AG04450 (cell line): ENCODE data around the gene SWT1. TPM values are rescaled to one million over a fixed set of nuclear protein-coding genes. Genes with fewer than 3 reads are reported as not detected.

Experiments
- CTCF ChIA-PET: fragments of 300-600, 350-600 bp; formaldehyde crosslinking; extraction: SDS; loops from one replicate; lab custom pipeline; 2022; ENCODE audit warnings: antibody characterized with exemption, inconsistent platforms; lab: Charles Lee
- POLR2A ChIA-PET: fragments of 350-600 bp; formaldehyde crosslinking; extraction: SDS; loops from one replicate; lab custom pipeline; 2021; ENCODE audit warnings: antibody characterized with exemption, inconsistent platforms; lab: Yijun Ruan, JAX
- DNase-seq: peaks from one replicate; pipeline ENCODE4 v3.0.0-alpha.2; 2011; ENCODE audit warnings: low read depth, low spot score
- H3K27ac ChIP-seq: one replicate; pipeline ENCODE4 v1.5.1; 2012; ENCODE audit warnings: low read depth, low read length, control low read depth
- H3K27me3 ChIP-seq: one replicate; pipeline ENCODE4 v1.6.0; 2012; ENCODE audit warnings: low read length; ENCODE audit not compliant: control insufficient read depth, insufficient read depth
- H3K4me3 ChIP-seq: 2 replicates; pipeline ENCODE4 v1.5.1; 2011; ENCODE audit warnings: mild to moderate bottlenecking, low read depth, low read length, control low read depth
- H3K9me3 ChIP-seq: 2 replicates; pipeline ENCODE4 v1.5.1; 2012; ENCODE audit warnings: low read length; ENCODE audit not compliant: control insufficient read depth, insufficient read depth
- CTCF ChIP-seq: IDR thresholded peaks from 2 replicates; pipeline ENCODE4 v1.5.1; 2011; ENCODE audit warnings: low read depth, low read length, control low read depth, inconsistent platforms
- polyA plus RNA-seq: library from polyadenylated mRNA; depleted of rRNA; stranded (reverse); fragments of >200 nt; gene quantifications from 2 replicates; pipeline ENCODE4 v1.2.3, GENCODE V29; 2011

SWT1 gene
- polyA plus RNA-seq, 1 experiment = 3.6 TPM

- ChIA-PET CTCF (interaction anchor here (0.7 to 6.4 kb wide), 3 partner anchors 14 to 192 kb away, joined by 5 to 68 read pairs (median 9); no protein-coding TSS in a partner anchor), POLR2A (interaction anchor here (0.5 kb wide), 1 partner anchor 1096 kb away, joined by 3 read pairs; no protein-coding TSS in a partner anchor)
- Histone ChIP-seq H3K4me3 (peak overlapping the region; percentile 76), H3K27ac (peak overlapping the region; percentile 97), H3K9me3 (no peaks in the 10 kb centered on the region; the same call in 1 of the 2 replicates), H3K27me3 (no peaks in the 10 kb centered on the region)
- no peak for TF ChIP-seq CTCF
- no peak for DNase-seq
Observed at GRCh38 chr1:185156288-185156853, 596 bp upstream of the SWT1 start.

- Histone ChIP-seq H3K27ac (no peak overlapping the region), H3K9me3 (no peaks in the 10 kb centered on the region; the same call in 1 of the 2 replicates), H3K4me3 (peak overlapping the region; percentile 84), H3K27me3 (no peaks in the 10 kb centered on the region)
- TF ChIP-seq CTCF = no peak
- POLR2A ChIA-PET = no interaction called here
- no peak for DNase-seq
- CTCF ChIA-PET = interaction anchor here (0.7 to 6.4 kb wide), 5 partner anchors 12 to 889 kb away, joined by 5 to 68 read pairs (median 12); no protein-coding TSS in a partner anchor
Observed at GRCh38 chr1:185157599-185158412, 839 bp downstream of the SWT1 start.

GRCh38 chr1:185158800-185159199 lies 1.8 kb downstream of the SWT1 start:
- ChIA-PET POLR2A (no interaction called here), CTCF (interaction anchor here (0.6 to 6.4 kb wide), 9 partner anchors 11 to 888 kb away, joined by 3 to 68 read pairs (median 6); no protein-coding TSS in a partner anchor)
- H3K4me3 ChIP-seq = no peak overlapping the region
- TF ChIP-seq CTCF = no peak
- H3K9me3 ChIP-seq = no peaks in the 10 kb centered on the region; the same call in 1 of the 2 replicates
- H3K27me3 ChIP-seq = no peaks in the 10 kb centered on the region
- no peak overlapping the region for H3K27ac ChIP-seq
- no peak for DNase-seq

- no peak overlapping the region for H3K4me3 ChIP-seq
- no peak for DNase-seq
- CTCF ChIA-PET = interaction anchor here (6.4 kb wide), 1 partner anchor 10 kb away, joined by 68 read pairs; no protein-coding TSS in a partner anchor
- no peaks in the 10 kb centered on the region; the same call in 1 of the 2 replicates for H3K9me3 ChIP-seq
- no peak for TF ChIP-seq CTCF
- POLR2A ChIA-PET = no interaction called here
- H3K27ac ChIP-seq = no peak overlapping the region
- no peaks in the 10 kb centered on the region for H3K27me3 ChIP-seq
Observed at GRCh38 chr1:185159966-185160365, 3.0 kb downstream of the SWT1 start.
